BLaER1 treated with 17β-estradiol and CSF1 and Interleukin-3, amounts not matched to agents 10 nM and 100 nM (cell line): ENCODE measurements around the gene NUP93.
A peak's percentile ranks its signal among the peaks of the same experiment; 100 is the strongest.
"Not testable (repeated sequence)": the region's sequence is repeated elsewhere in the genome, so short reads cannot be mapped to it uniquely, and the experiment has no call there.

ENCODE experiments used
- H3K27ac ChIP-seq, 11 experiments: shearing (Covaris generic); formaldehyde crosslinking; 2 replicates each; pipeline ENCODE4 v1.8.1; 2022
- H3K27me3 ChIP-seq, 11 experiments: shearing (Covaris generic); formaldehyde crosslinking; 2 replicates each; pipeline ENCODE4 v1.8.1; 2022
- H3K36me3 ChIP-seq, 11 experiments: shearing (Covaris generic); formaldehyde crosslinking; 2 replicates each; pipeline ENCODE4 v1.8.1; 2022
- H3K4me1 ChIP-seq, 10 experiments: shearing (Covaris generic); formaldehyde crosslinking; 2 replicates each; pipeline ENCODE4 v1.8.1; 2022
- H3K4me2 ChIP-seq, 11 experiments: shearing (Covaris generic); formaldehyde crosslinking; 2 replicates each; pipeline ENCODE4 v1.8.1; 2022
- H3K4me3 ChIP-seq, 10 experiments: shearing (Covaris generic); formaldehyde crosslinking; 2 replicates each; pipeline ENCODE4 v1.8.1; 2022
- H3K9ac ChIP-seq, 11 experiments: shearing (Covaris generic); formaldehyde crosslinking; 2 replicates each; pipeline ENCODE4 v1.8.1; 2022
- H3K9me3 ChIP-seq, 11 experiments: shearing (Covaris generic); formaldehyde crosslinking; replicated peaks in 1 of 11; 2 replicates each; pipeline ENCODE4 v1.8.1; 2022
- H4K20me1 ChIP-seq, 11 experiments: shearing (Covaris generic); formaldehyde crosslinking; 2 replicates each; pipeline ENCODE4 v1.8.1; 2022
- Cebpa-rat ChIP-seq, 11 experiments: shearing (Covaris generic); IDR thresholded peaks; 2 replicates each; pipeline ENCODE4 v1.8.1; 2022

The NUP93 gene

GRCh38 chr16:56716761-56717160 is 13.2 kb upstream of the NUP93 start:
- TF ChIP-seq Cebpa-rat (IDR thresholded peaks at IDR 0.05), result no peak
- no peak overlapping the region for H3K9ac ChIP-seq
- H3K4me1 ChIP-seq, result peaks cover 0 to 10% (median 3%) of the 10 kb centered on the region in 10 experiments; a peak in 6 of 20 replicates
- no peak overlapping the region for H3K4me3 ChIP-seq
- no peaks in the 10 kb centered on the region for H4K20me1 ChIP-seq
- no peaks in the 10 kb centered on the region for H3K36me3 ChIP-seq
- H3K9me3 ChIP-seq, result no peaks in the 10 kb centered on the region
- H3K27ac ChIP-seq, result no peak overlapping the region
- no peaks in the 10 kb centered on the region for H3K27me3 ChIP-seq
- H3K4me2 ChIP-seq, result peak overlapping the region in 1 of 11 experiments; percentile 16; a peak in 1 of 22 replicates

GRCh38 chr16:56717532-56717931 is 12.4 kb upstream of the NUP93 start:
- Histone ChIP-seq H3K4me1 (peaks cover 0 to 10% (median 3%) of the 10 kb centered on the region in 10 experiments; a peak in 6 of 20 replicates), H3K4me2 (peak overlapping the region in 5 of 11 experiments; percentile 16 to 35 (median 24); a peak in 6 of 22 replicates)
- not testable (repeated sequence) for H3K9me3 ChIP-seq, H4K20me1 ChIP-seq, H3K27ac ChIP-seq, H3K9ac ChIP-seq, H3K4me3 ChIP-seq, H3K36me3 ChIP-seq, H3K27me3 ChIP-seq

GRCh38 chr16:56722200-56722842 is 7.6 kb upstream of the NUP93 start:
- Histone ChIP-seq H3K4me2 (no peak overlapping the region), H3K9ac (no peak overlapping the region), H3K4me1 (peaks cover 0 to 7% (median 1%) of the 10 kb centered on the region in 10 experiments; a peak in 6 of 20 replicates), H3K36me3 (no peaks in the 10 kb centered on the region), H3K27me3 (no peaks in the 10 kb centered on the region), H3K27ac (no peak overlapping the region), H3K9me3 (no peaks in the 10 kb centered on the region), H3K4me3 (no peak overlapping the region), H4K20me1 (no peaks in the 10 kb centered on the region)
- no peak for TF ChIP-seq Cebpa-rat (IDR thresholded peaks at IDR 0.05)

DNA sequence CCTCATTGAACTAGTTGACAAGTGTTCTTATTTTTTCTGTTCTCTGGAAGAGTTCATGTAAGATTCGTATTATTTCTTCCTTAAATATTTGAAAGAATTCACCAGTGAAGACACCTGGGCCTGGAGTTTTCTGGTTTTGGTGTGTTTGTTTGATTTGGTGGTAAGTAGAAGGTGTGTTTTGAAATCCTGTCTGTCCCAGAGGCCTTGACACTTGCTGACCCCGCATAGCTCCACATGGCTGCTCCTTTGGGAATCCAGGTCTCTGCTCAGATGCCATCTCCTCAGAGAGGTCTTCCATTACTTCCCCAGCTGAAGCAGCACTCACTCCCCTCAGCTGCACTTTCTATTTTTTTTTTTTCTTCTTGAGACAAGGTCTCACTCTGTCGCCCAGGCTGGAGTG is 5.7 kb upstream of the NUP93 start:
- H4K20me1 ChIP-seq, result no peaks in the 10 kb centered on the region
- H3K4me3 ChIP-seq, result no peak overlapping the region
- no peaks in the 10 kb centered on the region for H3K36me3 ChIP-seq
- no peak overlapping the region for H3K9ac ChIP-seq
- no peaks in the 10 kb centered on the region for H3K27me3 ChIP-seq
- TF ChIP-seq Cebpa-rat (IDR thresholded peaks at IDR 0.05), result no peak
- H3K4me1 ChIP-seq, result peaks cover 6 to 7% (median 6%) of the 10 kb centered on the region in 10 experiments
- no peak overlapping the region for H3K27ac ChIP-seq
- no peak overlapping the region for H3K4me2 ChIP-seq
- H3K9me3 ChIP-seq, result no peaks in the 10 kb centered on the region

- Histone ChIP-seq H3K36me3 (0 out of 22 replicates have a peak, but pooled peaks cover 0 to 1% (median 0%) of the 10 kb centered on the region in 11 experiments), H3K9ac (no peak overlapping the region), H3K4me2 (no peak overlapping the region), H3K9me3 (no peaks in the 10 kb centered on the region), H3K4me1 (peaks cover 18 to 21% (median 20%) of the 10 kb centered on the region in 10 experiments), H3K4me3 (no peak overlapping the region), H3K27ac (no peak overlapping the region), H3K27me3 (no peaks in the 10 kb centered on the region), H4K20me1 (peaks cover 0 to 11% (median under 1%) of the 10 kb centered on the region in 11 experiments; a peak in 9 of 22 replicates)
- no peak for TF ChIP-seq Cebpa-rat (IDR thresholded peaks at IDR 0.05)
These were observed 3.6 kb upstream of the NUP93 start for GRCh38 chr16:56726283-56726682.

DNA sequence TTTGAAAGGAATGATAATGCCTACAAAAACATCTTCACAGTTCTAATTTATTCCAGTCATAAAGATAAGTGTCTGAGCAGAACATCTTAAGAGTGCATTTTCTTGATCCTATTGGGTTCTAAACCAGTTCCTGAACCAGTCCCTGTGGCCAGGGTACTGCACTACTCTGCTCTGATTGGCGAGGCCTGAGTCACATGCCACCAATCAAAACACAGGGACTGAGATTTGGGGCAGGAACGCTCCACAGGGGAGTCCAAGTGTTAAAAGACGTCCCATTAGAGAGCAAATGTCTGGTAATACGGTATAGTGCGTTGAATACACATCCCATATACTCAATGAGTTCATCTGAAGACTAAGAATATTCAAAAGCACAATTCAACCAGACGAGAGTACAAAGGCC is 3.0 kb upstream of the NUP93 start:
- no peak overlapping the region for H3K4me2 ChIP-seq
- H3K9me3 ChIP-seq, result no peaks in the 10 kb centered on the region
- peaks cover 0 to 18% (median 6%) of the 10 kb centered on the region in 11 experiments; a peak in 14 of 22 replicates for H4K20me1 ChIP-seq
- no peak for TF ChIP-seq Cebpa-rat (IDR thresholded peaks at IDR 0.05)
- H3K4me3 ChIP-seq, result no peak overlapping the region
- no peaks in the 10 kb centered on the region for H3K27me3 ChIP-seq
- H3K27ac ChIP-seq, result no peak overlapping the region
- no peak overlapping the region for H3K9ac ChIP-seq
- peaks cover 25 to 28% (median 26%) of the 10 kb centered on the region in 10 experiments for H3K4me1 ChIP-seq
- peaks cover 0 to 8% (median 0%) of the 10 kb centered on the region in 11 experiments; a peak in 4 of 22 replicates for H3K36me3 ChIP-seq

DNA sequence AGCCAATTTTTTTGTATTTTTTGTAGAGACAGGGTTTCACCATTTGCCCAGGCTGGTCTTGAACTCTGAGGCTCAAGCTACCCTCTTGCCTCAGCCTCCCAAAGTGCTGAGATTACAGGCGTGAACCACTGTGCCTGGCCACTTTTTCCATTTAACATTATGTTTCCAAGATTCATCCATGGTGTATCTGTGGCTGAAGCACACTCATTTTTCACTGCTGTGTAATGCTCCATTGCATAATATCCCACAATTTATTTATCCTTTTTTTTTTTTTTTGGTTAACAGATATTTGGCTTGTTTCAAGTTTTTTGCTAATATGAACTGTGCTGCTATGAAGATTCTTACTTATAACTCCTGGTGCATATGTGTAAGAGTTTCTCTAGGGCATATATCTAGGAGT is 1.9 kb upstream of the NUP93 start:
- H3K4me3 ChIP-seq, result no peak overlapping the region
- H3K4me1 ChIP-seq, result peaks cover 30 to 38% (median 35%) of the 10 kb centered on the region in 10 experiments
- no peak for TF ChIP-seq Cebpa-rat (IDR thresholded peaks at IDR 0.05)
- H3K27me3 ChIP-seq, result no peaks in the 10 kb centered on the region
- no peak overlapping the region for H3K27ac ChIP-seq
- H4K20me1 ChIP-seq, result peaks cover 0 to 29% (median 18%) of the 10 kb centered on the region in 11 experiments; a peak in 19 of 22 replicates
- no peaks in the 10 kb centered on the region for H3K9me3 ChIP-seq
- H3K9ac ChIP-seq, result no peak overlapping the region
- H3K36me3 ChIP-seq, result peaks cover 0 to 15% (median under 1%) of the 10 kb centered on the region in 11 experiments; a peak in 4 of 22 replicates
- H3K4me2 ChIP-seq, result no peak overlapping the region

GRCh38 chr16:56728980-56729734 is 772 bp upstream of the NUP93 start:
- H3K4me1 ChIP-seq, result peaks cover 33 to 50% (median 38%) of the 10 kb centered on the region in 10 experiments
- H3K4me2 ChIP-seq, result peak overlapping the region; percentile 65 to 99 (median 86)
- peaks cover 0 to 25% (median 9%) of the 10 kb centered on the region in 11 experiments; a peak in 10 of 22 replicates for H3K36me3 ChIP-seq
- peak overlapping the region in 10 of 11 experiments; percentile 60 to 94 (median 88); a peak in 18 of 22 replicates for H3K27ac ChIP-seq
- H3K9me3 ChIP-seq, result no peaks in the 10 kb centered on the region
- peak overlapping the region; percentile 67 to 96 (median 92); a peak in 20 of 22 replicates for H3K9ac ChIP-seq
- TF ChIP-seq Cebpa-rat (IDR thresholded peaks at IDR 0.05), result no peak
- H3K4me3 ChIP-seq, result peak overlapping the region; percentile 80 to 98 (median 93)
- H3K27me3 ChIP-seq, result no peaks in the 10 kb centered on the region
- H4K20me1 ChIP-seq, result peaks cover 4 to 40% (median 29%) of the 10 kb centered on the region in 11 experiments; a peak in 19 of 22 replicates

DNA sequence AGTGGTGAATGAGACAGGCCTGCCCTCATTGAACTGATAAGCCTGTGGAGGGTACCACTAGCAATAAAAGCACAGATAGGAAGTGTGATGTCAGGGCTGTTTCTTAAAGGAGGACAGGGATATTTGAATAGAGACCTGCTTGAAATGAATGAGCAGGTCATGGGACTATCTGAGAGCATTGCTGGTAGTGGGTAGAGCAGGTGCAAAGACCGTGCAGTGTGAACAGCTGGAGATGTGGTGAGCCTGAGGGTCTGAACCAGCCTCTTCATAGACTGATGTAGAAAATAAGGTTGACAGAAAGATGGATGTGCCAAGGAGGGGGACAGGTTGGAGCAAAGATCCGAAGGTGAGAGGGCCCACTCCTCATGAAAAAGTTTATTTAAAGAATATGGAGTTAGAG is 2.4 kb downstream of the NUP93 start:
- Histone ChIP-seq H3K4me1 (peaks cover 40 to 73% (median 54%) of the 10 kb centered on the region in 10 experiments), H3K4me3 (no peak overlapping the region), H3K36me3 (peaks cover 4 to 50% (median 25%) of the 10 kb centered on the region in 11 experiments; a peak in 18 of 22 replicates), H3K4me2 (peak overlapping the region; percentile 2 to 99 (median 95); a peak in 14 of 22 replicates), H3K9me3 (peaks cover 0 to 2% (median 0%) of the 10 kb centered on the region in 11 experiments; a peak in 1 of 22 replicates), H3K27ac (no peak overlapping the region), H4K20me1 (peaks cover 8 to 72% (median 61%) of the 10 kb centered on the region in 11 experiments; a peak in 20 of 22 replicates), H3K9ac (peak overlapping the region in 4 of 11 experiments; percentile 14 to 93 (median 70); a peak in 4 of 22 replicates), H3K27me3 (no peaks in the 10 kb centered on the region)
- no peak for TF ChIP-seq Cebpa-rat (IDR thresholded peaks at IDR 0.05)
